Neural cell (in vitro differentiated cells): ENCODE results near the gene SLC12A8. TPM values are rescaled to one million over a fixed set of nuclear protein-coding genes. Genes with fewer than 3 reads are reported as not detected.

Experiments used
- H2AFZ ChIP-seq: fragments of 200-600, 300-800 bp; sonication (generic), shearing (Covaris generic); 2 replicates; pipeline ENCODE4 v1.6.0; 2014; ENCODE audit warnings: low read depth, mild to moderate bottlenecking, antibody characterized with exemption, low read length, moderate library complexity
- H3F3A ChIP-seq: fragments of 200-600 bp; shearing (Covaris generic); 2 replicates; pipeline ENCODE4 v1.6.1; 2016; ENCODE audit warnings: mild to moderate bottlenecking, moderate library complexity, mixed read lengths, antibody characterized with exemption, low read length; ENCODE audit not compliant: insufficient read depth, poor library complexity, severe bottlenecking
- H3K27ac ChIP-seq: fragments of 200-600, 300-800 bp; sonication (generic), shearing (Covaris generic); 2 replicates; pipeline ENCODE4 v1.5.1; 2014; ENCODE audit warnings: mild to moderate bottlenecking, low read length, moderate library complexity
- H3K27me3 ChIP-seq: fragments of 300-800, 200-600 bp; sonication (generic), shearing (Covaris generic); 2 replicates; pipeline ENCODE4 v1.6.0; 2014; ENCODE audit warnings: mild to moderate bottlenecking, low read depth, low read length, moderate library complexity; ENCODE audit not compliant: insufficient read depth
- H3K36me3 ChIP-seq: fragments of 300-800, 200-600 bp; sonication (generic), shearing (Covaris generic); 2 replicates; pipeline ENCODE4 v1.5.1; 2014; ENCODE audit warnings: mild to moderate bottlenecking, antibody characterized with exemption, low read length, moderate library complexity; ENCODE audit not compliant: insufficient read depth
- H3K4me2 ChIP-seq: fragments of 300-800, 200-600 bp; sonication (generic), shearing (Covaris generic); 2 replicates; pipeline ENCODE4 v1.6.0; 2014; ENCODE audit warnings: mild to moderate bottlenecking, low read length
- H3K4me3 ChIP-seq: fragments of 300-800, 200-600 bp; sonication (generic), shearing (Covaris generic); 2 replicates; pipeline ENCODE4 v1.5.1; 2014; ENCODE audit warnings: mild to moderate bottlenecking, low read length, moderate library complexity
- H3K79me2 ChIP-seq: fragments of 200-600 bp; shearing (Covaris generic); replicated peaks from 2 replicates; pipeline ENCODE4 v1.6.0; 2014; ENCODE audit warnings: mild to moderate bottlenecking, low read length, moderate library complexity; ENCODE audit not compliant: insufficient read depth
- H3K9ac ChIP-seq: fragments of 300-800, 200-600 bp; sonication (generic), shearing (Covaris generic); 2 replicates; pipeline ENCODE4 v1.6.1; 2016; ENCODE audit warnings: mild to moderate bottlenecking, low read length, mixed read lengths
- H3K9me2 ChIP-seq: fragments of 200-600 bp; shearing (Covaris generic); 2 replicates; pipeline ENCODE4 v1.6.1; 2016; ENCODE audit warnings: mild to moderate bottlenecking, low read length, mixed read lengths; ENCODE audit not compliant: insufficient read depth
- H3K9me3 ChIP-seq: fragments of 200-600, 300-800 bp; sonication (generic), shearing (Covaris generic); 2 replicates; pipeline ENCODE4 v1.6.1; 2016; ENCODE audit warnings: mild to moderate bottlenecking, mixed run types, low read length, moderate library complexity, mixed read lengths
- H4K20me1 ChIP-seq: fragments of 200-600 bp; shearing (Covaris generic); 2 replicates; pipeline ENCODE4 v1.6.1; 2016; ENCODE audit warnings: mild to moderate bottlenecking, mixed run types; ENCODE audit not compliant: insufficient read depth
- EP300 ChIP-seq: fragments of 450-650 bp; conservative IDR thresholded peaks from 2 replicates; pipeline ENCODE4 v1.6.1; 2014; ENCODE audit warnings: antibody characterized with exemption, mild to moderate bottlenecking, moderate library complexity; ENCODE audit not compliant: poor library complexity, severe bottlenecking
- EZH2 ChIP-seq: fragments of 200-600, 300-800 bp; shearing (Covaris generic), sonication (generic); IDR thresholded peaks from 2 replicates; pipeline ENCODE4 v1.6.1; 2014; ENCODE audit warnings: antibody characterized with exemption, low read length, borderline replicate concordance, mild to moderate bottlenecking; ENCODE audit not compliant: insufficient read depth, poor library complexity, severe bottlenecking
- MXI1 ChIP-seq: fragments of 450-650 bp; conservative IDR thresholded peaks from 2 replicates; pipeline ENCODE4 v1.6.1; 2014; ENCODE audit warnings: antibody characterized with exemption, mild to moderate bottlenecking; ENCODE audit not compliant: poor library complexity, severe bottlenecking
- POLR2AphosphoS5 ChIP-seq: IDR thresholded peaks from 2 replicates; pipeline ENCODE4 v1.6.1; 2012
- RAD21 ChIP-seq: fragments of 450-650 bp; conservative IDR thresholded peaks from 2 replicates; pipeline ENCODE4 v1.6.1; 2014; ENCODE audit warnings: antibody characterized with exemption, mild to moderate bottlenecking, moderate library complexity
- REST ChIP-seq: IDR thresholded peaks from 2 replicates; pipeline ENCODE4 v1.6.1; 2012; ENCODE audit warnings: borderline replicate concordance
- SMC3 ChIP-seq: fragments of 450-650 bp; conservative IDR thresholded peaks from 2 replicates; pipeline ENCODE4 v1.6.1; 2014; ENCODE audit warnings: antibody characterized with exemption, mild to moderate bottlenecking, moderate library complexity; ENCODE audit not compliant: poor library complexity
- TAF1 ChIP-seq: IDR thresholded peaks from 2 replicates; pipeline ENCODE4 v1.6.1; 2012; ENCODE audit warnings: low read depth
- polyA plus RNA-seq: library from polyadenylated mRNA; depleted of rRNA; stranded (reverse); fragments of >200 nt; gene quantifications from 2 replicates; pipeline ENCODE4 v1.2.3, GENCODE V29; 2014
- TF ChIP-seq, protein P1 (sequence below): fragments of 450-650 bp; IDR thresholded peaks from 2 replicates; pipeline ENCODE4 v1.5.1; 2014; ENCODE audit warnings: antibody characterized with exemption, mild to moderate bottlenecking, moderate library complexity; ENCODE audit not compliant: poor library complexity, severe bottlenecking

The SLC12A8 gene
- polyA plus RNA-seq, 1 donor from 2014 or later, result 4.6 TPM

DNA sequence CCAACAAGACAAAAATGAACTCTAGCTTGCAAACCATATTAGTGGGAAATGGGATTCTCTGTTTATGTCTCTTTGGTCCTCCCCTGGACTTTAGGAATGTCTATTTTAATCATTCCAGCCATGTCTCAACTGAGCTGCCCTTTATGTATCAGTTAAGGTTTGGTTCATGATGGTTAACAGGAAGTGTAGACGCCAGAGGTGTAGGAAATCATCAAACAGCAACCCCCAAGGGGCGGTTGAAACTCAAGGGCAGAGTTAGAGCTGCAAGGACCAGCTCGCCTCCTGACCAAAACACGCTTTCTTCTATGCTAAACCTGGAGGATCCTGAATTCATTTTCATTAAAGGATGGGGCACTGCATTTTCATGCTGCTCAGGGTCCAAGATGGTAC is 103.0 kb downstream of the SLC12A8 start:
- TF ChIP-seq EZH2, result no peak
- TF ChIP-seq RAD21, result no peak
- TF ChIP-seq EP300, result no peak
- no peak for TF ChIP-seq MXI1
- TF ChIP-seq, protein P1, sequence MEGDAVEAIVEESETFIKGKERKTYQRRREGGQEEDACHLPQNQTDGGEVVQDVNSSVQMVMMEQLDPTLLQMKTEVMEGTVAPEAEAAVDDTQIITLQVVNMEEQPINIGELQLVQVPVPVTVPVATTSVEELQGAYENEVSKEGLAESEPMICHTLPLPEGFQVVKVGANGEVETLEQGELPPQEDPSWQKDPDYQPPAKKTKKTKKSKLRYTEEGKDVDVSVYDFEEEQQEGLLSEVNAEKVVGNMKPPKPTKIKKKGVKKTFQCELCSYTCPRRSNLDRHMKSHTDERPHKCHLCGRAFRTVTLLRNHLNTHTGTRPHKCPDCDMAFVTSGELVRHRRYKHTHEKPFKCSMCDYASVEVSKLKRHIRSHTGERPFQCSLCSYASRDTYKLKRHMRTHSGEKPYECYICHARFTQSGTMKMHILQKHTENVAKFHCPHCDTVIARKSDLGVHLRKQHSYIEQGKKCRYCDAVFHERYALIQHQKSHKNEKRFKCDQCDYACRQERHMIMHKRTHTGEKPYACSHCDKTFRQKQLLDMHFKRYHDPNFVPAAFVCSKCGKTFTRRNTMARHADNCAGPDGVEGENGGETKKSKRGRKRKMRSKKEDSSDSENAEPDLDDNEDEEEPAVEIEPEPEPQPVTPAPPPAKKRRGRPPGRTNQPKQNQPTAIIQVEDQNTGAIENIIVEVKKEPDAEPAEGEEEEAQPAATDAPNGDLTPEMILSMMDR, result no peak
- TF ChIP-seq TAF1, result no peak
- TF ChIP-seq REST, result no peak
- TF ChIP-seq POLR2AphosphoS5, result no peak
- Histone ChIP-seq H4K20me1 (no peaks in the 10 kb centered on the region), H3K36me3 (no peaks in the 10 kb centered on the region), H3K4me3 (no peak overlapping the region), H3K27ac (no peak overlapping the region), H3K79me2 (no peaks in the 10 kb centered on the region), H3F3A (no peaks in the 10 kb centered on the region), H2AFZ (no peak overlapping the region), H3K9ac (no peak overlapping the region), H3K9me2 (no peaks in the 10 kb centered on the region), H3K4me2 (no peak overlapping the region), H3K9me3 (no peaks in the 10 kb centered on the region), H3K27me3 (no peaks in the 10 kb centered on the region)

DNA sequence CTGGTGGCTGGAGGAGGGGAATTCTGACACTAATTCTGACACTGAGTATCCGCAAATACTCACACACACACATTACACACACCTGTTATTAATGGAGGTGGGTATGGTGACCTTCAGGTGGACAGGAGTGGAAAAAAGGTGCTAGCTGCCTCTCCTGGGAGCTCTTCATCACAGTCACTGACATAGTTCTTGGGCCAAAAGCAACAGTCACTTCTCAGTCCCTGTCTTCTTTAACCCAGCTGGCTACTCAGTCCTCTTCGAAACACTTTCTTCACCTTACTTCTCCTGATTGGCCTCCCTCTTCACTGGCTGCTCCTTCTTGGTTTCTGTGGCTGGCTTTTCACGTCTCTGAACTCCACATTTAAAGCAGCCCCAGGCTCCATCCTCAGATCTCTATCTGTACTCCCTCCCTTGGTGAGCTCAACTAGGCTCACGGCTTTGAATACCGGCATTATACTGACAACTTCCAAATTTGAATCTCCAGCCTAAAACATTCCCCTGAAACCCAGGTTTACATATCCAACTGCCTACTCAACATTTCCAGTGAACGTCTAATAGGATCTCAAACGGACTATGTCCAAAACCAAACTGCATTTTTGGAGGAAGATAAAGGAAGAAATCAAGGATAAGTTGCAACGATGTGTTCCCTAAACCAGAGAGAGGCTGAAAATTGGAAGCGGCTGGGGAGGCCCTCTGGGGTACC is 103.6 kb downstream of the SLC12A8 start:
- Histone ChIP-seq H3K9me2 (no peaks in the 10 kb centered on the region), H3K4me3 (no peak overlapping the region), H3K27ac (no peak overlapping the region), H4K20me1 (no peaks in the 10 kb centered on the region), H3K36me3 (no peaks in the 10 kb centered on the region), H3K79me2 (no peaks in the 10 kb centered on the region), H2AFZ (no peak overlapping the region), H3K4me2 (no peak overlapping the region), H3K27me3 (no peaks in the 10 kb centered on the region), H3K9ac (no peak overlapping the region), H3F3A (no peaks in the 10 kb centered on the region), H3K9me3 (no peaks in the 10 kb centered on the region)
- TF ChIP-seq POLR2AphosphoS5, result no peak
- no peak for TF ChIP-seq TAF1
- TF ChIP-seq, protein P1, result no peak
- no peak for TF ChIP-seq MXI1
- TF ChIP-seq SMC3, result no peak
- no peak for TF ChIP-seq RAD21
- no peak for TF ChIP-seq EP300
- TF ChIP-seq EZH2, result no peak
- TF ChIP-seq REST, result no peak
